Measurements from ENCODE around the gene TSBP1.
"Not testable (repeated sequence)": the region's sequence is repeated elsewhere in the genome, so short reads cannot be mapped to it uniquely, and the experiment has no call there.

TSBP1 gene

DNA sequence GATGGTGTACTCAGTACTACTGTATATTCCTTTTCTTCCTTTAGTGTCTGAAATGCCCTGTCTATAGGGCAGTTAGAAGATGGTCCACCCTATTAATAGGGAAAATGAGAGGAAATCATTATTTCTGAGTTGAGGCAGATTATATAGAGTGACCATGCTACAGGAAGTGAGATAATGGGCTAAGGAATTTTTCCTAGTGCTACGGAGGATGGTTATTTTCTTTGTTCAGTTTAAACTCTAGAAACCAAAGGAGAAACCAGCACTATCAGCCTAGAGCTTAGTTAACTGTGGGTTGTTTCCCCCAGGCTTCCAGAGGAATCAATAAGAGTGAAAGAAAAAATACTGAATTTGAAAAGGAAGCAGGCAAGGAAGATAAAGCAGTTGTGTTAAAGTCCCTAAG, 474 bp downstream of the TSBP1 start:
- DNase-seq: no peak

GRCh38 chr6:32370505-32370904, 1.2 kb downstream of the TSBP1 start:
- DNase-seq: no peak

DNA sequence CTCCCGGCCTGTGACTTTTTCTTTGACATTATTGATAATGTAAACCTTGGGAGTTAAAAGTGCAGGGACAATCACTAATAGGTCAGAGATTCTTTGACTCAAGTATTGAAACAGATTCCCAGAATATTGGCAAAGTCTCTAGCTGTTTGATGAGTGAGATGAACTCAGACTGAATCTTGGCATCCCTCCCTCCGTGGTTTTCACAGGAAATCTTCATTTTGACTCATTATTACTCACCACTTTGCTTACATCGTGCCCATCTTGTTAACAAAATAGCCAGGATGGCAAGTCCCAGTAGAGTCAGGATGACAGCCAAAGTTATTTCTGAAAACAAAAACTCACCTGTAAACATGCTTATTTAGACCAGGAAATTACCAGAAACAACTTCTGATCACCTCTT, 2.0 kb downstream of the TSBP1 start:
- DNase-seq: no peak

- no peak for DNase-seq
Observed at GRCh38 chr6:32367644-32368043, 4.1 kb downstream of the TSBP1 start.

- DNase-seq: not testable (repeated sequence)
Observed at GRCh38 chr6:32359225-32359624, 12.5 kb downstream of the TSBP1 start.

GRCh38 chr6:32358548-32358947, 13.2 kb downstream of the TSBP1 start:
- not testable (repeated sequence) for DNase-seq

DNA sequence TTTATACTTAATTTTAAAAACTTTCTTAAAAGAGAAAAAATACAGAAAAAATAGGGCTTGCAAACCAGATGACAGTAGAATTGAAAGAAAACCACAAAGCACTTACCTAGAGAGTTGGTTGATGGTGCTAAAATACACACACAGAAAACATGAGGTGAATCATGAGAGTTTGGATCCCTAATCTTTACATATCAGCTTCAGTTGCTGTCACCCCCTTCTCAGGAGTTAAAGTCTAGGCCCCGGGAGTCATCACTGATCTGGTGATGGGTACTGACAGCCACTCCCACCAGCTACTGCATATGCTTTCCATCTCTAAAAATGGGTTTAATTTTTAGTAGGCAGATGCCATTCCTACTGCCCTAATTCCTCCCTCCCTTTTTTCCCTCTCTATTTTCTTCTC, 16.7 kb downstream of the TSBP1 start:
- DNase-seq: no peak

- no peak for DNase-seq
Observed at GRCh38 chr6:32353348-32353747, 18.4 kb downstream of the TSBP1 start.

DNA sequence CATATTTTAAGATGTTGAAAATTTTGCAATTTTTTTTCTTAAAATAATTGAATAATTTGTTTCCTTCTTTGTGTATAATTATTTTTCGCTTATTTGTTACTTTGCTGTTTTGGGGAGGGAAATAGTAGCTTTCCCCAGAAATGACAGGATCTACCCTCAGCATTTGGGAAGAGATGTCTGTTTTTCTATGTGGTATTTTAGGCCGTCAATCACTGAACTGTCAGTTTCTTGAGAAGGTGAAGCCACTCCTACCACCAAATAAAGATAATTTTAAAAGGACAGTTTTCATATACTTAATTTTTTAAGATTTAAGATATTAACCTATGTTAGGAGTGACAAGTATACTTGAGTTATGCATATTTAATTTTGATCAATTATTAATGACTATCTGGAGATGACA, 31.5 kb downstream of the TSBP1 start:
- DNase-seq: no peak

DNA sequence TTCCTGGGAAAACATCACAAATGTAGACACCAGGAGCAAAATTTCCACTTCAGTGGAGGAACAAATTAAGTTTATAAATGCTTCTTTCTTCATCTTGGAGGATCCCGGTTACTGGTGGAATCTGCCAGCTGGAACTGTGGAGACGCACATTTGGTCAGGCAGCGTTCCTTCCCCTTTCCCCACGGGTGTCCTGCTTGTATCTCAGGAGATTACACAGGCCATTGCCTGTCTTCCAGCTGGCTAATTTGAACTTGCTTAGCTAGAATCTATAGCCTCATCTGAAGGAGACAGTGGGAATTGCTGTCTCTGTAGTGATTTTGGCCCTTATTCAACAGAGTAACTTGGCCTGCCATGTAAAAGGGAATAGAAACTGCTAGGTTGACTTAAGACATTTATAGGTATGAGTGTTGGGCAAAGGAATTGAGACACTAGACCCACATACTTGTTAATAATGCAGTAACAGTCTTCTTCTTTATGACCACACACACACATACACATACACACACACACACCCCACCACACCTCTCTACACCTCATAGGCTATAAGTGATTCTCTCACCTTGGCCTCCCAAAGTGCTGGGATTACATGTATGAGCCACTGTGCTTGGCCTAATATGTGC, 34.4 kb downstream of the TSBP1 start:
- DNase-seq: no peak

GRCh38 chr6:32332433-32332832, 39.3 kb downstream of the TSBP1 start:
- no peak for DNase-seq

- DNase-seq: no peak
Observed at GRCh38 chr6:32329141-32329540, 42.6 kb downstream of the TSBP1 start.

GRCh38 chr6:32327103-32327502, 44.6 kb downstream of the TSBP1 start:
- DNase-seq: no peak

- no peak for DNase-seq
Observed at GRCh38 chr6:32318501-32318900, 53.2 kb downstream of the TSBP1 start.

- no peak for DNase-seq
Observed at GRCh38 chr6:32317541-32317940, 54.2 kb downstream of the TSBP1 start.

DNA sequence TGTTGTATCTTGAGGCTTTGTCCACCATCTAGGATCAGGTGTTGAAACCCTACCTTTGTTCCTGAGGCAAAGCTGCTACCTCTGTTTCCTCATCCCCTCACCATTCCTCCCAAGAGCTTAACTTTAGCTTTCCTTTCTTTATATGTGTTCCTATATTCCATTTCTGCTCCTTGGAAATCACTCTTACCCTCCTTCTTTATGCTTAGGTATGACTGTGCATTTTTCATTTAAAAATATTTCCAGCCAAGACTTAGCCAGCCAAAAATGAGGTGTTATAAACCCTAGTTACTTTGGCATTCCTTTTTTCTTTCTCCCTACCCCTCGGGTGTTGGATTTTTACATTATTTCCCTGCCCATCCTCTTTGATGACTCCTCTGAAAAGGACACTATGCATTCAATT, 57.7 kb downstream of the TSBP1 start:
- DNase-seq: no peak

DNA sequence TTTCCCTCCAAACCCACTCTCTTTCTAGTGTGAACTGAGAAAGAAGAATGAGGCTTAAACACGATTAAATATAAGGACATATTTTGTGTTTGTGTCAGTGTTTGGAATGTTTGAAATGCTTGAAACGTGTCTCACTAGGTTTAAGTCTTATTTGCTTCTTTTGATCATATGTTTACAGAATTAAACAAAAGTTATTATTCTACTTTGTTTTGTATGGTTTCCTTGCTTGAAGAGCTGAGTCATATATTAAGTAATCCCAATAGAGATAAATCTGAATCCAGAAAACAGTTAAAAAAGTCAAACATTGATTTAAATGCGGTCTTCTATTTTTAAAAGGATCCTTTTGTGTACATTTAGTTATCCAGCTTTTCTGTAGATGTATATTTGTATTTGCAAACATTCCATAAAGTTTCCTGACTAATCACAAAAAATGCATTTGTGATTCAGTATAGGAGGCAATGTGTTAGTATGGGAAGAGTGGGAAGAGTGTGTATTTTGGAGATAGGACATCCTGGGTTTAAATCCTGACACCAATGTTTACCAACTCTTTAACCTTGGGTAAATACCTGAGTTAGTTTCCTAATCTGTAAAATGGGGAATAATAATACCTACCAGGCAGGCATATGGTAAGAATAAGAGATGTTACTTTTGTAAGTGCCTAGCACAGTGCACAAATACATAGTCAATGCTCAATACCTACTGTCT, 72.9 kb downstream of the TSBP1 start:
- no peak for DNase-seq

DNA sequence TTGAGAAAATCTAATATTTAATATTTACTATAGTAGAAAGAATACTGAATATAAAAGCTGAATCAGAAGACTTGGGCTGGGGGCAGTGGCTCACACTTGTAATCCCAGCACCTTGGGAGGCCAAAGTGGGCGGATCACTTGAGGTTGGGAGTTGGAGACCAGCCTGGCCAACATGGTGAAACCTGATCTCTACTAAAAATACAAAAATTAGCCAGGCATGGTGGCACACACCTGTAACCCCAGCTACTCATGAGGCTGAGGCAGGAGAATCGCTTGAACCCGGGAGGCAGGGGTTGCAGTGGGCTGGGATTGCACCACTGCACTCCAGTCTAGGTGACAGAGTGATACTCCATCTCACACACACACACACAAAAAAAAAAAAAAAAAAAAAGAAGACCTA, 76.7 kb downstream of the TSBP1 start:
- DNase-seq: not testable (repeated sequence)

GRCh38 chr6:32294566-32294965, 77.1 kb downstream of the TSBP1 start:
- DNase-seq: no peak

GRCh38 chr6:32293695-32294094, 78.0 kb downstream of the TSBP1 start:
- no peak for DNase-seq

DNA sequence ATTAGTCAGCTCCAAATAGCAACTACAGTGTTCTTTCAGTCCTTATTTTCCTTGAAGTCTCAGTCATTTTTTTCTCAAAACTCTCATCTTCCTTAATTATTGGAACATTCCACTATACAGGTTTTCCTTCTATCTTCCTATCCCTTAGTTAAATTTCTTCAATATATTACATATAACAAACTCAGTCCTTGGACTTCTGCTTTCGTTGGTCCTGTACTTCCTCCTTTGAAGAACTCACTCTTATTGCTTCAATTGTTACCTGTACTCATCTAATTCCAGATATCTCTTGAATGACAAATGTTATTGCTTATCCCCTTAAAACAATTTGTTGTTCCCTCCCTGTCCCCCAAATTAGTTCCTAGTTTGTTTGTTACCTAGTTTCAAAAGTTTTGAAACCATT, 80.2 kb downstream of the TSBP1 start:
- DNase-seq: no peak

- no peak for DNase-seq
Observed at GRCh38 chr6:32290886-32291450, 80.7 kb downstream of the TSBP1 start.

DNA sequence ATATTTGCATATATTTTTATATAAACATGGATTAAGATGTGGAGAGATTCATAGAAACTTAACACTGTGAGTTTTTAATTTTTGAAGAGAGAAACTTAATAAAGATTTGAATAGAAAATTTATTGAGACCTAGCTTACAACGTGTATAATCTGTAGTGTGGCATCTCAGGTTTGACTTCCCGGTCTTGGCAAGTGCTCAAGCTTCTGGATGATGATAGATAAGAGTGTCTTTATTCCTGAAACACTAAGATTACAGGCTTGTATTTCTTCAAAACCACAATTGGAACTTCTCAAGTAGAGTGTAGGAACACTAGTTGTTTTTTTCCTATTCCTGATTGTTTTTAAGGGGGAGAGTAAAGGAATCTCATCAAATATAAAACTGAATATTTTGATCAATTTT, 83.3 kb downstream of the TSBP1 start:
- no peak for DNase-seq

- not testable (repeated sequence) for DNase-seq
Observed at GRCh38 chr6:32273801-32274577, 97.7 kb downstream of the TSBP1 start.
